Skeletal muscle tissue (tissue), 4 donors: ENCODE data around the gene PCDHB11. TPM values are rescaled to one million over a fixed set of nuclear protein-coding genes. Genes with fewer than 3 reads are reported as not detected.
A peak's percentile ranks its signal among the peaks of the same experiment; 100 is the strongest.
"Not testable (repeated sequence)": the region's sequence is repeated elsewhere in the genome, so short reads cannot be mapped to it uniquely, and the experiment has no call there.

Experiments used
- H3K27ac ChIP-seq: one replicate; pipeline ENCODE4 v1.7.0; 2013; ENCODE audit warnings: mild to moderate bottlenecking, low read depth, low read length, inconsistent platforms
- H3K27me3 ChIP-seq, 3 donors: one replicate each; pipeline ENCODE4 v1.7.0; 2013; ENCODE audit warnings: low read length in 3 of 3; ENCODE audit not compliant: control insufficient read depth in 3 of 3, insufficient read depth in 3 of 3
- H3K36me3 ChIP-seq, 3 donors: one replicate each; pipeline ENCODE4 v1.7.0; 2013; ENCODE audit warnings: low read length in 3 of 3; ENCODE audit not compliant: control insufficient read depth in 3 of 3, insufficient read depth in 3 of 3
- H3K4me1 ChIP-seq, 3 donors: one replicate each; pipeline ENCODE4 v1.7.0; 2013; ENCODE audit warnings: low read length in 3 of 3, mild to moderate bottlenecking in 3 of 3; ENCODE audit not compliant: control insufficient read depth in 3 of 3, insufficient read depth in 3 of 3
- H3K4me3 ChIP-seq, 3 donors: one replicate each; pipeline ENCODE4 v1.7.0; 2013; ENCODE audit warnings: low read length in 3 of 3
- H3K9ac ChIP-seq, 3 donors: one replicate each; pipeline ENCODE4 v1.7.0; 2013; ENCODE audit warnings: low read length in 3 of 3, mild to moderate bottlenecking in 3 of 3, moderate library complexity in 2 of 3, low read depth in 1 of 3
- H3K9me3 ChIP-seq, 3 donors: one replicate each; pipeline ENCODE4 v1.7.0; 2013; ENCODE audit warnings: low read length in 3 of 3; ENCODE audit not compliant: control insufficient read depth in 3 of 3
- total RNA-seq: library from RNA; depleted of rRNA; stranded (reverse); fragments of >200 nt; gene quantifications from one replicate; pipeline ENCODE4 v1.2.3, GENCODE V29; 2014
- donor health status: Osteomylitis.

The PCDHB11 gene
- total RNA-seq, 1 donor from 2014 or later = 4.2 TPM

GRCh38 chr5:141210849-141211248 is 11.4 kb downstream of the PCDHB11 start:
- not testable (repeated sequence) for H3K27ac ChIP-seq, H3K27me3 ChIP-seq, H3K9ac ChIP-seq, H3K4me3 ChIP-seq, H3K36me3 ChIP-seq, H3K4me1 ChIP-seq
- peaks cover 4 to 27% (median 9%) of the 10 kb centered on the region in 3 donors for H3K9me3 ChIP-seq

GRCh38 chr5:141213656-141214339 is 14.4 kb downstream of the PCDHB11 start, which contains the start of gene PCDHB13:
Gene PCDHB13, plus strand, starts transcription at chr5:141213919. Its CDS starts 205 bp downstream, at chr5:141214124.
- Histone ChIP-seq H3K4me3 (peak within 1 kb of the TSS in 1 of 3 donors; percentile 27), H3K9me3 (peaks cover 9 to 23% (median 13%) of the 10 kb centered on the region in 3 donors)
- H3K27ac ChIP-seq, H3K27me3 ChIP-seq, H3K4me1 ChIP-seq, H3K9ac ChIP-seq, H3K36me3 ChIP-seq: not testable (repeated sequence)

GRCh38 chr5:141214583-141214982 is 15.2 kb downstream of the PCDHB11 start:
- not testable (repeated sequence) for H3K9ac ChIP-seq, H3K27ac ChIP-seq, H3K36me3 ChIP-seq, H3K27me3 ChIP-seq, H3K4me1 ChIP-seq
- peaks cover 9 to 25% (median 9%) of the 10 kb centered on the region in 3 donors for H3K9me3 ChIP-seq
- peak overlapping the region in 1 of 3 donors; percentile 27 for H3K4me3 ChIP-seq

DNA sequence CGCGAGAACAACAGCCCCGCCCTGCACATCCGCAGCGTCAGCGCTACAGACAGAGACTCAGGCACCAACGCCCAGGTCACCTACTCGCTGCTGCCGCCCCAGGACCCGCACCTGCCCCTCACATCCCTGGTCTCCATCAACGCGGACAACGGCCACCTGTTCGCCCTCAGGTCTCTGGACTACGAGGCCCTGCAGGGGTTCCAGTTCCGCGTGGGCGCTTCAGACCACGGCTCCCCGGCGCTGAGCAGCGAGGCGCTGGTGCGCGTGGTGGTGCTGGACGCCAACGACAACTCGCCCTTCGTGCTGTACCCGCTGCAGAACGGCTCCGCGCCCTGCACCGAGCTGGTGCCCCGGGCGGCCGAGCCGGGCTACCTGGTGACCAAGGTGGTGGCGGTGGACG is 16.1 kb downstream of the PCDHB11 start:
- H3K27me3 ChIP-seq, H3K4me3 ChIP-seq, H3K27ac ChIP-seq, H3K36me3 ChIP-seq, H3K4me1 ChIP-seq, H3K9ac ChIP-seq: not testable (repeated sequence)
- peaks cover 4 to 23% (median 9%) of the 10 kb centered on the region in 3 donors for H3K9me3 ChIP-seq

GRCh38 chr5:141216035-141216434 is 16.6 kb downstream of the PCDHB11 start:
- peaks cover 4 to 27% (median 12%) of the 10 kb centered on the region in 3 donors for H3K9me3 ChIP-seq
- not testable (repeated sequence) for H3K27ac ChIP-seq, H3K27me3 ChIP-seq, H3K36me3 ChIP-seq, H3K9ac ChIP-seq, H3K4me3 ChIP-seq, H3K4me1 ChIP-seq

GRCh38 chr5:141223112-141223783 is 23.8 kb downstream of the PCDHB11 start, which contains the start of gene PCDHB14:
Gene PCDHB14, plus strand, starts transcription at chr5:141223343. Its CDS starts 163 bp downstream, at chr5:141223506.
- Histone ChIP-seq H3K27ac (no peak within 1 kb of the TSS), H3K4me1 (no peaks in the 10 kb centered on the region), H3K4me3 (peak within 1 kb of the TSS; percentile 52 to 65 (median 57)), H3K36me3 (no peaks in the 10 kb centered on the region), H3K27me3 (no peaks in the 10 kb centered on the region), H3K9me3 (peaks cover 14 to 35% (median 15%) of the 10 kb centered on the region in 3 donors), H3K9ac (peak within 1 kb of the TSS in 1 of 3 donors; percentile 58)

DNA sequence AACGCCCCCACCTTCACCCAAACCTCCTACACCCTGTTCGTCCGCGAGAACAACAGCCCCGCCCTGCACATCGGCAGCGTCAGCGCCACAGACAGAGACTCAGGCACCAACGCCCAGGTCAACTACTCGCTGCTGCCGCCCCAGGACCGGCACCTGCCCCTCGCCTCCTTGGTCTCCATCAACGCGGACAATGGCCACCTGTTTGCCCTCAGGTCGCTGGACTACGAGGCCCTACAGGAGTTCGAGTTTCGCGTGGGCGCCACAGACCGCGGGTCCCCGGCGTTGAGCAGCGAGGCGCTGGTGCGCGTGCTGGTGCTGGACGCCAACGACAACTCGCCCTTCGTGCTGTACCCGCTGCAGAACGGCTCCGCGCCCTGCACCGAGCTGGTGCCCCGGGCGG is 25.4 kb downstream of the PCDHB11 start:
- H3K9ac ChIP-seq, H3K4me3 ChIP-seq, H3K27ac ChIP-seq, H3K4me1 ChIP-seq, H3K27me3 ChIP-seq, H3K36me3 ChIP-seq: not testable (repeated sequence)
- H3K9me3 ChIP-seq = peaks cover 13 to 28% (median 15%) of the 10 kb centered on the region in 3 donors

DNA sequence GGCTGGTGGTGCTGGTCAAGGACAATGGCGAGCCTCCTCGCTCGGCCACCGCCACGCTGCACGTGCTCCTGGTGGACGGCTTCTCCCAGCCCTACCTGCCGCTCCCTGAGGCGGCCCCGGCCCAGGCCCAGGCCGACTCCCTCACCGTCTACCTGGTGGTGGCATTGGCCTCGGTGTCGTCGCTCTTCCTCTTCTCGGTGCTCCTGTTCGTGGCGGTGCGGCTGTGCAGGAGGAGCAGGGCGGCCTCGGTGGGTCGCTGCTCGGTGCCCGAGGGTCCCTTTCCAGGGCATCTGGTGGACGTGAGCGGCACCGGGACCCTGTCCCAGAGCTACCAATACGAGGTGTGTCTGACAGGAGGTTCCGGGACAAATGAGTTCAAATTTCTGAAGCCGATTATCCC is 26.0 kb downstream of the PCDHB11 start:
- H3K36me3 ChIP-seq, H3K27me3 ChIP-seq, H3K9ac ChIP-seq, H3K4me1 ChIP-seq, H3K4me3 ChIP-seq, H3K27ac ChIP-seq: not testable (repeated sequence)
- H3K9me3 ChIP-seq = peaks cover 13 to 30% (median 16%) of the 10 kb centered on the region in 3 donors

GRCh38 chr5:141234109-141234667 is 34.8 kb downstream of the PCDHB11 start:
- Histone ChIP-seq H3K9ac (no peak overlapping the region), H3K9me3 (peaks cover 19 to 28% (median 22%) of the 10 kb centered on the region in 3 donors), H3K4me3 (peak overlapping the region; percentile 30 to 52 (median 52)), H3K27me3 (peaks cover 0 to 4% (median 0%) of the 10 kb centered on the region in 3 donors), H3K36me3 (no peaks in the 10 kb centered on the region), H3K27ac (no peak overlapping the region), H3K4me1 (no peaks in the 10 kb centered on the region)

DNA sequence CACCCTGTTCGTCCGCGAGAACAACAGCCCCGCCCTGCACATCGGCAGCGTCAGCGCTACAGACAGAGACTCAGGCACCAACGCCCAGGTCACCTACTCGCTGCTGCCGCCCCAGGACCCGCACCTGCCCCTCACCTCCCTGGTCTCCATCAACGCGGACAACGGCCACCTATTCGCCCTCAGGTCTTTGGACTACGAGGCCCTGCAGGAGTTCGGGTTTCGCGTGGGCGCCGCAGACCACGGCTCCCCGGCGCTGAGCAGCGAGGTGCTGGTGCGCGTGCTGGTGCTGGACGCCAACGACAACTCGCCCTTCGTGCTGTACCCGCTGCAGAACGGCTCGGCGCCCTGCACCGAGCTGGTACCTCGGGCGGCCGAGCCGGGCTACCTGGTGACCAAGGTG is 36.5 kb downstream of the PCDHB11 start:
- H3K27ac ChIP-seq, H3K9ac ChIP-seq, H3K4me3 ChIP-seq, H3K36me3 ChIP-seq, H3K27me3 ChIP-seq, H3K4me1 ChIP-seq: not testable (repeated sequence)
- peaks cover 32 to 33% (median 33%) of the 10 kb centered on the region in 3 donors for H3K9me3 ChIP-seq
